DND-41 (cell line): ENCODE results near the gene PAK4.

Experiments used
- ATAC-seq: fragments of 200-7000 bp; cut with Tn5 transposase; 3 replicates; pipeline ENCODE4 v1.9.1; 2021; ENCODE audit warnings: low read depth; ENCODE audit not compliant: insufficient read depth
- DNase-seq: peaks from one replicate; pipeline ENCODE4 v3.0.0-alpha.2; 2020
- H2AFZ ChIP-seq: 2 replicates; pipeline ENCODE4 v1.6.0; 2012; ENCODE audit warnings: low read depth, low read length
- H3K27ac ChIP-seq: 2 replicates; pipeline ENCODE4 v1.5.1; 2012; ENCODE audit warnings: low read length, inconsistent platforms
- H3K27me3 ChIP-seq: fragments of 200-600 bp; sonication (generic); 2 replicates; pipeline ENCODE4 v1.6.0; 2012; ENCODE audit warnings: low read length, mild to moderate bottlenecking, inconsistent platforms; ENCODE audit not compliant: insufficient read depth, poor library complexity
- H3K36me3 ChIP-seq: 2 replicates; pipeline ENCODE4 v1.5.1; 2012; ENCODE audit warnings: low read length, inconsistent platforms; ENCODE audit not compliant: insufficient read depth
- H3K4me1 ChIP-seq: 2 replicates; pipeline ENCODE4 v1.5.1; 2012; ENCODE audit warnings: mild to moderate bottlenecking, low read length; ENCODE audit not compliant: insufficient read depth
- H3K4me2 ChIP-seq: 2 replicates; pipeline ENCODE4 v1.6.0; 2012; ENCODE audit warnings: mild to moderate bottlenecking, moderate library complexity, low read length, inconsistent platforms; ENCODE audit not compliant: insufficient read depth
- H3K4me3 ChIP-seq, 2 experiments: fragments of 200-600 bp in 1 of 2; shearing (Covaris generic) in 1 of 2; 2 replicates each; pipeline ENCODE4 v1.5.1; 2012 to 2016; ENCODE audit warnings: inconsistent platforms in 2 of 2, low read length in 2 of 2, mild to moderate bottlenecking in 2 of 2, low read depth in 1 of 2, moderate library complexity in 1 of 2
- H3K79me2 ChIP-seq: 2 replicates; pipeline ENCODE4 v1.6.0; 2012; ENCODE audit warnings: low read length, inconsistent platforms; ENCODE audit not compliant: insufficient read depth
- H3K9ac ChIP-seq: 2 replicates; pipeline ENCODE4 v1.6.0; 2012; ENCODE audit warnings: low read depth, mild to moderate bottlenecking, inconsistent platforms, low read length, moderate library complexity
- H3K9me3 ChIP-seq: 2 replicates; pipeline ENCODE4 v1.5.1; 2012; ENCODE audit warnings: low read length, moderate library complexity, mild to moderate bottlenecking, inconsistent platforms; ENCODE audit not compliant: insufficient read depth, severe bottlenecking
- H4K20me1 ChIP-seq: 2 replicates; pipeline ENCODE4 v1.6.0; 2012; ENCODE audit warnings: low read length; ENCODE audit not compliant: insufficient read depth
- EZH2 ChIP-seq: IDR thresholded peaks from 3 replicates; pipeline ENCODE4 v1.6.1; 2012; ENCODE audit warnings: borderline replicate concordance, low read depth, mild to moderate bottlenecking, moderate library complexity, low read length, inconsistent platforms; ENCODE audit not compliant: severe bottlenecking
- TF ChIP-seq, protein P1 (sequence below): IDR thresholded peaks from 2 replicates; pipeline ENCODE4 v1.5.1; 2012; ENCODE audit warnings: borderline replicate concordance, low read length, moderate library complexity, mild to moderate bottlenecking; ENCODE audit not compliant: poor library complexity, severe bottlenecking; ENCODE audit errors: extremely low read depth

PAK4 gene

GRCh38 chr19:39103151-39103550 lies 22.4 kb upstream of the PAK4 start:
- Histone ChIP-seq H3K36me3 (no peaks in the 10 kb centered on the region), H3K79me2 (no peaks in the 10 kb centered on the region), H3K4me3 (no peak overlapping the region), H3K9me3 (no peaks in the 10 kb centered on the region), H2AFZ (no peak overlapping the region), H3K4me2 (no peak overlapping the region), H3K9ac (no peak overlapping the region), H3K27me3 (no peaks in the 10 kb centered on the region), H3K4me1 (no peaks in the 10 kb centered on the region), H4K20me1 (no peaks in the 10 kb centered on the region), H3K27ac (no peak overlapping the region)
- TF ChIP-seq, protein P1, sequence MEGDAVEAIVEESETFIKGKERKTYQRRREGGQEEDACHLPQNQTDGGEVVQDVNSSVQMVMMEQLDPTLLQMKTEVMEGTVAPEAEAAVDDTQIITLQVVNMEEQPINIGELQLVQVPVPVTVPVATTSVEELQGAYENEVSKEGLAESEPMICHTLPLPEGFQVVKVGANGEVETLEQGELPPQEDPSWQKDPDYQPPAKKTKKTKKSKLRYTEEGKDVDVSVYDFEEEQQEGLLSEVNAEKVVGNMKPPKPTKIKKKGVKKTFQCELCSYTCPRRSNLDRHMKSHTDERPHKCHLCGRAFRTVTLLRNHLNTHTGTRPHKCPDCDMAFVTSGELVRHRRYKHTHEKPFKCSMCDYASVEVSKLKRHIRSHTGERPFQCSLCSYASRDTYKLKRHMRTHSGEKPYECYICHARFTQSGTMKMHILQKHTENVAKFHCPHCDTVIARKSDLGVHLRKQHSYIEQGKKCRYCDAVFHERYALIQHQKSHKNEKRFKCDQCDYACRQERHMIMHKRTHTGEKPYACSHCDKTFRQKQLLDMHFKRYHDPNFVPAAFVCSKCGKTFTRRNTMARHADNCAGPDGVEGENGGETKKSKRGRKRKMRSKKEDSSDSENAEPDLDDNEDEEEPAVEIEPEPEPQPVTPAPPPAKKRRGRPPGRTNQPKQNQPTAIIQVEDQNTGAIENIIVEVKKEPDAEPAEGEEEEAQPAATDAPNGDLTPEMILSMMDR = no peak
- no peak for TF ChIP-seq EZH2
- DNase-seq (no peak), ATAC-seq (no peak)

DNA sequence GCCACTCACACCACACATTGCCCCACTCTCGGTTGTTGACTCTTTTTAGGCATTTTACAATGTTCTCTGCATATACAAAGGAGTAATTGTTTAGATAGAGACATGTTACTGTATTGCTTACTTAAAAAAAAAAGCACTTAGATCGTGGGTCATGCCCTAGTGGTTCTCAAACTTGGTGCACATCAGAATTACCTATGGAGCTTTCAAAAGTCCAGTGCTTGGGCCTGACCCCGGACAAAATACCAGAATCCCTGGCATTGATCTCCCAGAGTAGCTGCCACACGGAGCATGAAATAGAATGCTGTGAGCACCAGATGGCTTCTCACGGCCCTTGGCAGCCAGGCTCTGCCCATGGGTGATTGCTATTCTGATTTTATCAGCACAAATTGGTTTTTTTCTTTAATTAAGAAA lies 21.4 kb upstream of the PAK4 start:
- Histone ChIP-seq H3K9me3 (no peaks in the 10 kb centered on the region), H3K9ac (no peak overlapping the region), H2AFZ (no peak overlapping the region), H4K20me1 (no peaks in the 10 kb centered on the region), H3K27ac (no peak overlapping the region), H3K4me1 (no peaks in the 10 kb centered on the region), H3K4me3 (no peak overlapping the region), H3K36me3 (no peaks in the 10 kb centered on the region), H3K4me2 (no peak overlapping the region), H3K27me3 (no peaks in the 10 kb centered on the region), H3K79me2 (no peaks in the 10 kb centered on the region)
- DNase-seq (no peak), ATAC-seq (no peak)
- TF ChIP-seq, protein P1 = no peak

- Histone ChIP-seq H3K79me2 (no peaks in the 10 kb centered on the region), H3K9ac (no peak overlapping the region), H4K20me1 (no peaks in the 10 kb centered on the region; the same call in 1 of the 2 replicates), H3K9me3 (no peaks in the 10 kb centered on the region), H2AFZ (no peak overlapping the region), H3K4me1 (no peaks in the 10 kb centered on the region), H3K27ac (no peak overlapping the region), H3K4me3 (no peak overlapping the region), H3K36me3 (no peaks in the 10 kb centered on the region), H3K27me3 (no peaks in the 10 kb centered on the region), H3K4me2 (no peak overlapping the region)
- DNase-seq = no peak
- TF ChIP-seq, protein P1 = no peak
- no peak for TF ChIP-seq EZH2
- ATAC-seq = no peak
Observed at GRCh38 chr19:39106194-39106593, 19.4 kb upstream of the PAK4 start.

GRCh38 chr19:39109641-39110040 lies 15.9 kb upstream of the PAK4 start:
- H4K20me1 ChIP-seq = no peaks in the 10 kb centered on the region; the same call in 1 of the 2 replicates
- H2AFZ ChIP-seq = no peak overlapping the region
- TF ChIP-seq, protein P1 = no peak
- TF ChIP-seq EZH2 = no peak
- ATAC-seq (no peak), DNase-seq (no peak)
- no peak overlapping the region for H3K4me2 ChIP-seq
- H3K9me3 ChIP-seq = no peaks in the 10 kb centered on the region
- H3K4me3 ChIP-seq = no peak overlapping the region
- no peaks in the 10 kb centered on the region for H3K36me3 ChIP-seq
- H3K4me1 ChIP-seq = no peaks in the 10 kb centered on the region
- no peak overlapping the region for H3K27ac ChIP-seq
- no peaks in the 10 kb centered on the region for H3K79me2 ChIP-seq
- H3K9ac ChIP-seq = no peak overlapping the region
- no peaks in the 10 kb centered on the region for H3K27me3 ChIP-seq
